WTC11 (cell line): ENCODE results near the gene SREBF1. TPM values are rescaled to one million over a fixed set of nuclear protein-coding genes. Genes with fewer than 3 reads are reported as not detected.

ENCODE experiments used
- ATAC-seq: fragments of 200-7000 bp; cut with Tn5 transposase; 2 replicates; pipeline ENCODE4 v1.10.0; 2021; ENCODE audit warnings: mild to moderate bottlenecking, moderate library complexity
- CTCF ChIA-PET: fragments of 300-600 bp; sonication (Branson Sonifier 250); formaldehyde crosslinking; loops from one replicate; lab custom pipeline; 2021; ENCODE audit warnings: antibody characterized with exemption; lab: Charles Lee
- POLR2A ChIA-PET: fragments of 350-600 bp; sonication (Branson Sonifier 250); formaldehyde crosslinking; loops from one replicate; lab custom pipeline; 2021; ENCODE audit warnings: antibody characterized with exemption; lab: Charles Lee
- DNase-seq: peaks from one replicate; pipeline ENCODE4 v3.0.0; 2021; ENCODE audit warnings: low spot score
- H3K27ac Mint-ChIP-seq: 2 replicates; pipeline ENCODE4 v1.8.0; 2021; ENCODE audit warnings: mixed read lengths
- H3K27me3 Mint-ChIP-seq: 2 replicates; pipeline ENCODE4 v1.8.0; 2021; ENCODE audit warnings: low read depth, mild to moderate bottlenecking, moderate library complexity, mixed read lengths
- H3K36me3 Mint-ChIP-seq: 2 replicates; pipeline ENCODE4 v1.8.0; 2021; ENCODE audit warnings: mixed read lengths
- H3K4me1 Mint-ChIP-seq: 2 replicates; pipeline ENCODE4 v1.8.0; 2022; ENCODE audit warnings: mixed read lengths
- H3K4me3 Mint-ChIP-seq: 2 replicates; pipeline ENCODE4 v1.8.0; 2021; ENCODE audit warnings: mild to moderate bottlenecking, moderate library complexity, mixed read lengths
- H3K9me3 Mint-ChIP-seq: 2 replicates; pipeline ENCODE4 v1.8.0; 2021; ENCODE audit warnings: mixed read lengths
- CREB1 ChIP-seq: sonication (generic); formaldehyde crosslinking; IDR thresholded peaks from 2 replicates; pipeline ENCODE4 v1.8.0; 2023; ENCODE audit warnings: mild to moderate bottlenecking, missing genetic modification reagents
- EMX1 ChIP-seq: fragments of 250-450 bp; sonication (Bioruptor Pico); IDR thresholded peaks from 2 replicates; pipeline ENCODE4 v1.8.0; 2021; ENCODE audit warnings: mild to moderate bottlenecking
- FOXJ3 ChIP-seq: sonication (generic); formaldehyde crosslinking; IDR thresholded peaks from 2 replicates; pipeline ENCODE4 v1.9.0; 2021; ENCODE audit warnings: missing genetic modification reagents, mild to moderate bottlenecking, borderline replicate concordance
- GRHL2 ChIP-seq: fragments of 250-450 bp; sonication (Bioruptor Pico); IDR thresholded peaks from 2 replicates; pipeline ENCODE4 v1.8.0; 2022; ENCODE audit warnings: mild to moderate bottlenecking, moderate library complexity; ENCODE audit not compliant: insufficient replicate concordance, severe bottlenecking
- IRF2 ChIP-seq: sonication (generic); formaldehyde crosslinking; IDR thresholded peaks from 2 replicates; pipeline ENCODE4 v1.8.0; 2022; ENCODE audit warnings: low read depth, missing genetic modification reagents, borderline replicate concordance
- NFE2L1 ChIP-seq: sonication (generic); formaldehyde crosslinking; IDR thresholded peaks from 2 replicates; pipeline ENCODE4 v1.8.1; 2023; ENCODE audit warnings: missing genetic modification reagents
- SMAD4 ChIP-seq: sonication (generic); formaldehyde crosslinking; IDR thresholded peaks from 2 replicates; pipeline ENCODE4 v1.8.0; 2022; ENCODE audit warnings: mild to moderate bottlenecking, missing genetic modification reagents
- SP1 ChIP-seq: sonication (generic); formaldehyde crosslinking; conservative IDR thresholded peaks from 2 replicates; pipeline ENCODE4 v1.8.1; 2022; ENCODE audit warnings: missing genetic modification reagents
- TCF7 ChIP-seq: sonication (generic); formaldehyde crosslinking; IDR thresholded peaks from 2 replicates; pipeline ENCODE4 v1.8.0; 2022; ENCODE audit warnings: mild to moderate bottlenecking, low read depth, missing genetic modification reagents, moderate library complexity
- TEAD1 ChIP-seq: sonication (generic); formaldehyde crosslinking; IDR thresholded peaks from 2 replicates; pipeline ENCODE4 v1.8.0; 2022; ENCODE audit warnings: mild to moderate bottlenecking, missing genetic modification reagents
- ZNF232 ChIP-seq: sonication (generic); formaldehyde crosslinking; IDR thresholded peaks from 2 replicates; pipeline ENCODE4 v1.8.0; 2022; ENCODE audit warnings: mild to moderate bottlenecking, missing genetic modification reagents
- total RNA-seq: library from RNA; stranded (reverse); gene quantifications from 3 replicates; pipeline ENCODE4 v1.2.3, GENCODE V29; 2021
- TF ChIP-seq, protein P1 (sequence below): sonication (generic); formaldehyde crosslinking; IDR thresholded peaks from 2 replicates; pipeline ENCODE4 v1.8.1; 2023; ENCODE audit warnings: mild to moderate bottlenecking, missing genetic modification reagents, moderate library complexity
- TF ChIP-seq, protein P2 (sequence below): sonication (generic); formaldehyde crosslinking; IDR thresholded peaks from 2 replicates; pipeline ENCODE4 v1.8.1; 2023; ENCODE audit warnings: mild to moderate bottlenecking, missing genetic modification reagents
- TF ChIP-seq, protein P3 (sequence below): sonication (generic); formaldehyde crosslinking; conservative IDR thresholded peaks from 2 replicates; pipeline ENCODE4 v1.8.1; 2023; ENCODE audit warnings: mild to moderate bottlenecking, low read depth, missing genetic modification reagents, moderate library complexity
- TF ChIP-seq, protein P4 (sequence below): fragments of 250-450 bp; sonication (Bioruptor Pico); IDR thresholded peaks from 2 replicates; pipeline ENCODE4 v2.1.2; 2022; ENCODE audit warnings: mild to moderate bottlenecking, moderate library complexity
- TF ChIP-seq, protein P5 (sequence below): fragments of 250-450 bp; sonication (Bioruptor Pico); conservative IDR thresholded peaks from 2 replicates; pipeline ENCODE4 v1.9.0; 2021; ENCODE audit warnings: mild to moderate bottlenecking
- TF ChIP-seq, protein P6 (sequence below): sonication (generic); formaldehyde crosslinking; IDR thresholded peaks from 2 replicates; pipeline ENCODE4 v1.8.0; 2022; ENCODE audit warnings: mild to moderate bottlenecking, missing genetic modification reagents
- TF ChIP-seq, protein P7 (sequence below): sonication (generic); formaldehyde crosslinking; IDR thresholded peaks from 2 replicates; pipeline ENCODE4 v1.8.1; 2023; ENCODE audit warnings: mild to moderate bottlenecking, moderate library complexity, missing genetic modification reagents

The SREBF1 gene
- total RNA-seq, 1 experiment from 2014 or later, result 93.7 TPM

DNA sequence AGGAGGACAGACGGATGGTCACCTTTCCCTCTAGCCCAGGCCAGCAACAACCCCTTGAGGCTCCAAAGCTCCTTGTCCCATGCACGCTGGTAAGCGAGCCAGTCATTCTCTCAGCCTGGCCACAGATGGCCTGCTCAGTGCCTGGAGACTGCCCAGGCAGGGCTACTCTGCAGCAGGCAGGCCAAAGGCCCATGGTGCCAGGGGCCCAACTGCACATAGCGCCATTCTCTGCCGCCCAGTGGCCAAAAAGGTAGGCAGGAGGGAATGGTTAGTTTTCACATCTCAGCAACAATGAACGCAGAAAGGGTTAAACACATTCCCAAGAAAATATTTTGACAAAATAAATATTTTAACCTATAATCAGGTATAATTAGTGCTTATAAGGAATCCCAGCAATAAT, 7.7 kb upstream of the SREBF1 start (continued):
- TF ChIP-seq, protein P1, sequence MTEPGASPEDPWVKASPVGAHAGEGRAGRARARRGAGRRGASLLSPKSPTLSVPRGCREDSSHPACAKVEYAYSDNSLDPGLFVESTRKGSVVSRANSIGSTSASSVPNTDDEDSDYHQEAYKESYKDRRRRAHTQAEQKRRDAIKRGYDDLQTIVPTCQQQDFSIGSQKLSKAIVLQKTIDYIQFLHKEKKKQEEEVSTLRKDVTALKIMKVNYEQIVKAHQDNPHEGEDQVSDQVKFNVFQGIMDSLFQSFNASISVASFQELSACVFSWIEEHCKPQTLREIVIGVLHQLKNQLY (CRISPR knock-in tag), result no peak
- no peak for TF ChIP-seq FOXJ3 (CRISPR knock-in tag)

DNA sequence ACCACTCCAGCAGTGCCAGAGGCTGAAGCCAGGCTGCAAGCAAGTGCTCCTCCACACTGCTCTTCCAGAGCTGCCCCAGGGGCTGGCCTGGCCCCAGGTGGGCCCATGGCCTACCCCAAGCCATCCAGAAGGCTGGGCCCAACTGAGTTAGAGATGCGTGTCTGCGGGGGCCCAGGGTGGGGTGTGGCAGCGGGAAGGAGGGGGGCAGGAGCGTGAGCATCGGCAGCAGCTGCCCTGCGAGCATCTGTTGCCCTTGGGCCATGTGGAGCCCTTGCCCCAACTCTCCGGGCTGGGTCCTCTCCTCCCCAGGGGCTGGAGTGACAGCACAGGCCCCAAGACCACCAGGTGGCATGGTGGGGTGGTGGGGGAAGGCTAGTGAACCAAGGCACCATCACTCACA, 7.3 kb upstream of the SREBF1 start:
- no peaks in the 10 kb centered on the region for H3K36me3 Mint-ChIP-seq
- no peak for DNase-seq
- TF ChIP-seq TCF7 (no peak), IRF2 (CRISPR knock-in tag) (no peak), ZNF232 (CRISPR knock-in tag) (no peak), EMX1 (CRISPR knock-in tag) (no peak)
- TF ChIP-seq, protein P2, sequence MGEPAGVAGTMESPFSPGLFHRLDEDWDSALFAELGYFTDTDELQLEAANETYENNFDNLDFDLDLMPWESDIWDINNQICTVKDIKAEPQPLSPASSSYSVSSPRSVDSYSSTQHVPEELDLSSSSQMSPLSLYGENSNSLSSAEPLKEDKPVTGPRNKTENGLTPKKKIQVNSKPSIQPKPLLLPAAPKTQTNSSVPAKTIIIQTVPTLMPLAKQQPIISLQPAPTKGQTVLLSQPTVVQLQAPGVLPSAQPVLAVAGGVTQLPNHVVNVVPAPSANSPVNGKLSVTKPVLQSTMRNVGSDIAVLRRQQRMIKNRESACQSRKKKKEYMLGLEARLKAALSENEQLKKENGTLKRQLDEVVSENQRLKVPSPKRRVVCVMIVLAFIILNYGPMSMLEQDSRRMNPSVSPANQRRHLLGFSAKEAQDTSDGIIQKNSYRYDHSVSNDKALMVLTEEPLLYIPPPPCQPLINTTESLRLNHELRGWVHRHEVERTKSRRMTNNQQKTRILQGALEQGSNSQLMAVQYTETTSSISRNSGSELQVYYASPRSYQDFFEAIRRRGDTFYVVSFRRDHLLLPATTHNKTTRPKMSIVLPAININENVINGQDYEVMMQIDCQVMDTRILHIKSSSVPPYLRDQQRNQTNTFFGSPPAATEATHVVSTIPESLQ (CRISPR knock-in tag), result no peak
- TF ChIP-seq, protein P3, sequence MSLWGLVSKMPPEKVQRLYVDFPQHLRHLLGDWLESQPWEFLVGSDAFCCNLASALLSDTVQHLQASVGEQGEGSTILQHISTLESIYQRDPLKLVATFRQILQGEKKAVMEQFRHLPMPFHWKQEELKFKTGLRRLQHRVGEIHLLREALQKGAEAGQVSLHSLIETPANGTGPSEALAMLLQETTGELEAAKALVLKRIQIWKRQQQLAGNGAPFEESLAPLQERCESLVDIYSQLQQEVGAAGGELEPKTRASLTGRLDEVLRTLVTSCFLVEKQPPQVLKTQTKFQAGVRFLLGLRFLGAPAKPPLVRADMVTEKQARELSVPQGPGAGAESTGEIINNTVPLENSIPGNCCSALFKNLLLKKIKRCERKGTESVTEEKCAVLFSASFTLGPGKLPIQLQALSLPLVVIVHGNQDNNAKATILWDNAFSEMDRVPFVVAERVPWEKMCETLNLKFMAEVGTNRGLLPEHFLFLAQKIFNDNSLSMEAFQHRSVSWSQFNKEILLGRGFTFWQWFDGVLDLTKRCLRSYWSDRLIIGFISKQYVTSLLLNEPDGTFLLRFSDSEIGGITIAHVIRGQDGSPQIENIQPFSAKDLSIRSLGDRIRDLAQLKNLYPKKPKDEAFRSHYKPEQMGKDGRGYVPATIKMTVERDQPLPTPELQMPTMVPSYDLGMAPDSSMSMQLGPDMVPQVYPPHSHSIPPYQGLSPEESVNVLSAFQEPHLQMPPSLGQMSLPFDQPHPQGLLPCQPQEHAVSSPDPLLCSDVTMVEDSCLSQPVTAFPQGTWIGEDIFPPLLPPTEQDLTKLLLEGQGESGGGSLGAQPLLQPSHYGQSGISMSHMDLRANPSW (CRISPR knock-in tag), result no peak
- ChIA-PET POLR2A (no interaction called here), CTCF (interaction anchor here (0.6 to 1.0 kb wide), 2 partner anchors 17 to 31 kb away, joined by 3 read pairs; no protein-coding TSS in a partner anchor)
- no peak overlapping the region for H3K27ac Mint-ChIP-seq
- peaks cover 3% of the 10 kb centered on the region; the same call in 1 of the 2 replicates for H3K27me3 Mint-ChIP-seq
- peaks cover 47% of the 10 kb centered on the region for H3K4me1 Mint-ChIP-seq
- no peak overlapping the region for H3K4me3 Mint-ChIP-seq
- H3K9me3 Mint-ChIP-seq, result no peaks in the 10 kb centered on the region
- ATAC-seq, result no peak

DNA sequence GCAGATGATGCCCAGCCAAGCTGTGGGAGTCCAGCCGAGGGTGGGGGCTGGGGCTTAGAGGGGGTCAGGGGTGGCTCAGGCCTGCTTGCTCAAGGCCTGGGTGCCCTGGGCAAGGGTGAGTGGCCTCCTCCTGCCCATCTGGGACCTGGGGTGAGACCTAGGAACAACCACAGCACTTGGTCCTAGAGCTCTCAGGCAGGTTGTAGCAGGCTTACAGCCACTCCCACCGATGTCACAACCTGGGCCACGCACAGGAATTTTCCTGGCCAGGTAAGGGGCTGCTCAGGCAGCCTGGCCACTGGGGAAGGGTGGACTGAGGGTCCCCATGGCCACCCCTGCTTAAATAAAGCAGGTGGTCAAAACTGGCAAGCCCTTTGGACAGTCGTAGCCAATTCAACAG, 6.3 kb upstream of the SREBF1 start:
- no peak overlapping the region for H3K27ac Mint-ChIP-seq
- H3K27me3 Mint-ChIP-seq, result peaks cover 3% of the 10 kb centered on the region; the same call in 1 of the 2 replicates
- no peak overlapping the region for H3K4me3 Mint-ChIP-seq
- no peaks in the 10 kb centered on the region for H3K36me3 Mint-ChIP-seq
- no peaks in the 10 kb centered on the region for H3K9me3 Mint-ChIP-seq
- H3K4me1 Mint-ChIP-seq, result peaks cover 52% of the 10 kb centered on the region
- ChIA-PET POLR2A (no interaction called here), CTCF (interaction anchor here (1.0 to 3.1 kb wide), 3 partner anchors 31 to 46 kb away, joined by 3 to 13 read pairs (median 3); no protein-coding TSS in a partner anchor)
- ATAC-seq (no peak), DNase-seq (no peak)
- TF ChIP-seq, protein P4, sequence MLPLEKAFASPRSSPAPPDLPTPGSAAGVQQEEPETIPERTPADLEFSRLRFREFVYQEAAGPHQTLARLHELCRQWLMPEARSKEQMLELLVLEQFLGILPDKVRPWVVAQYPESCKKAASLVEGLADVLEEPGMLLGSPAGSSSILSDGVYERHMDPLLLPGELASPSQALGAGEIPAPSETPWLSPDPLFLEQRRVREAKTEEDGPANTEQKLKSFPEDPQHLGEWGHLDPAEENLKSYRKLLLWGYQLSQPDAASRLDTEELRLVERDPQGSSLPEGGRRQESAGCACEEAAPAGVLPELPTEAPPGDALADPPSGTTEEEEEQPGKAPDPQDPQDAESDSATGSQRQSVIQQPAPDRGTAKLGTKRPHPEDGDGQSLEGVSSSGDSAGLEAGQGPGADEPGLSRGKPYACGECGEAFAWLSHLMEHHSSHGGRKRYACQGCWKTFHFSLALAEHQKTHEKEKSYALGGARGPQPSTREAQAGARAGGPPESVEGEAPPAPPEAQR (CRISPR knock-in tag), result no peak
- no peak for TF ChIP-seq CREB1 (CRISPR knock-in tag)
- TF ChIP-seq, protein P3 (CRISPR knock-in tag), result no peak
- TF ChIP-seq, protein P5, sequence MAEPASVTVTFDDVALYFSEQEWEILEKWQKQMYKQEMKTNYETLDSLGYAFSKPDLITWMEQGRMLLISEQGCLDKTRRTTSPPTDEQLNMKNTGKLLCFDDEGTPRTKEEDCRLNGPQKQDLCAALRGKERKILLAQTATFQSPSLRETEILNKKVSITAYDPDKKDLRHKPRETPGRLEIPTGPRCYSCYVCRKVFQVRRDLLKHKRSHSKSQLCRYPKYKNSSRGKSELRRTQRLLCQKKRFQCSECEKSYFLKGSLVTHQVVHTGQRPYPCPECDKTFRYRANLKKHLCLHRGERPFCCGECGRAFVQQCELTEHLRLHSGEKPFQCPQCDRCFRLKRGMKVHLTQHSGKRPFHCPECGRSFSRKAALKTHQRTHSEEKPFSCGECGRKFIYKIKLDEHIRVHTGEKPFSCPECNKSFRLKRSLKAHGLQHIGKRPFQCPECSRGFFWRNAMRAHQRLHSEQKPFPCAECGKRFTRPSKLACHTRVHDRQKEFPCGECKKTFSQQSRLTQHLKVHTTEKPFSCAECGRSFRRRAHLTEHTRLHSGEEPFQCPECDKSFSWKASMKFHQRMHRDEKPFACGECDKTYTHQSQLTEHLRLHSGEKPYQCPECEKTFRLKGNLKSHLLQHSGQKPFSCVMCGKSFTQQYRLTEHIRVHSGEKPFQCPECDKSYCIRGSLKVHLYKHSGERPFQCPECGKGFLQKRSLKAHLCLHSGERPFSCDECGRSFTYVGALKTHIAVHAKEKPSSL, result no peak
- no peak for TF ChIP-seq TEAD1 (CRISPR knock-in tag)
- TF ChIP-seq, protein P6, sequence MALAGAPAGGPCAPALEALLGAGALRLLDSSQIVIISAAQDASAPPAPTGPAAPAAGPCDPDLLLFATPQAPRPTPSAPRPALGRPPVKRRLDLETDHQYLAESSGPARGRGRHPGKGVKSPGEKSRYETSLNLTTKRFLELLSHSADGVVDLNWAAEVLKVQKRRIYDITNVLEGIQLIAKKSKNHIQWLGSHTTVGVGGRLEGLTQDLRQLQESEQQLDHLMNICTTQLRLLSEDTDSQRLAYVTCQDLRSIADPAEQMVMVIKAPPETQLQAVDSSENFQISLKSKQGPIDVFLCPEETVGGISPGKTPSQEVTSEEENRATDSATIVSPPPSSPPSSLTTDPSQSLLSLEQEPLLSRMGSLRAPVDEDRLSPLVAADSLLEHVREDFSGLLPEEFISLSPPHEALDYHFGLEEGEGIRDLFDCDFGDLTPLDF (CRISPR knock-in tag), result no peak
- TF ChIP-seq NFE2L1 (CRISPR knock-in tag), result no peak
- no peak for TF ChIP-seq SP1
- no peak for TF ChIP-seq SMAD4 (CRISPR knock-in tag)
- TF ChIP-seq GRHL2 (CRISPR knock-in tag), result no peak
- TF ChIP-seq, protein P7, sequence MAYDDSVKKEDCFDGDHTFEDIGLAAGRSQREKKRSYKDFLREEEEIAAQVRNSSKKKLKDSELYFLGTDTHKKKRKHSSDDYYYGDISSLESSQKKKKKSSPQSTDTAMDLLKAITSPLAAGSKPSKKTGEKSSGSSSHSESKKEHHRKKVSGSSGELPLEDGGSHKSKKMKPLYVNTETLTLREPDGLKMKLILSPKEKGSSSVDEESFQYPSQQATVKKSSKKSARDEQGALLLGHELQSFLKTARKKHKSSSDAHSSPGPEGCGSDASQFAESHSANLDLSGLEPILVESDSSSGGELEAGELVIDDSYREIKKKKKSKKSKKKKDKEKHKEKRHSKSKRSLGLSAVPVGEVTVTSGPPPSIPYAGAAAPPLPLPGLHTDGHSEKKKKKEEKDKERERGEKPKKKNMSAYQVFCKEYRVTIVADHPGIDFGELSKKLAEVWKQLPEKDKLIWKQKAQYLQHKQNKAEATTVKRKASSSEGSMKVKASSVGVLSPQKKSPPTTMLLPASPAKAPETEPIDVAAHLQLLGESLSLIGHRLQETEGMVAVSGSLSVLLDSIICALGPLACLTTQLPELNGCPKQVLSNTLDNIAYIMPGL, result no peak
